Fibroblast of skin of left quadriceps (primary cell): ENCODE data around the gene ST8SIA6.
"Not testable (repeated sequence)": the region's sequence is repeated elsewhere in the genome, so short reads cannot be mapped to it uniquely, and the experiment has no call there.

Experiments used
- DNase-seq, 2 experiments: peaks; one replicate each; pipeline ENCODE4 v3.0.0-alpha.2; 2013; ENCODE audit warnings: low read depth in 2 of 2

Gene ST8SIA6

DNA sequence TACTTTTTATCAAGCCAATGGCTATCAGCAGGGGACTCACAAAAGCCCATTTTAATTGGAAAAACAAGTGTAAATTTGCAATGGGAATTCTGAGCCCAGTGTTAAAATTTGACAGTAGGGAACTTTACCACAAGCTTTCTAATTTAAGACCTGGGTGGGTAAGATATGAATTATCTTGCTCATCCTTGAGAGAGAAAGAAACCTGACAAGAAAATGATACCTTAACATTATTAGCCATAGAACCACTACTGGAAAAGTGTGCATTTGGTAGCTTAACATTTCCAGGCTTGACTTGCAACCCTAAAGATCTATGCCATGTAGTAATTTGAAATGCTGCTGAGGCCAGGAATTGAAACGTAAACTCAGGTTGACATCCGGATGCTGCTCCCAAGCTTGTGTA, 2.7 kb upstream of the ST8SIA6 start:
- no peak for DNase-seq

- DNase-seq: no peak
Measured at GRCh38 chr10:17456032-17456548, 1.7 kb upstream of the ST8SIA6 start.

GRCh38 chr10:17455015-17455520, 673 bp upstream of the ST8SIA6 start:
- no peak for DNase-seq

DNA sequence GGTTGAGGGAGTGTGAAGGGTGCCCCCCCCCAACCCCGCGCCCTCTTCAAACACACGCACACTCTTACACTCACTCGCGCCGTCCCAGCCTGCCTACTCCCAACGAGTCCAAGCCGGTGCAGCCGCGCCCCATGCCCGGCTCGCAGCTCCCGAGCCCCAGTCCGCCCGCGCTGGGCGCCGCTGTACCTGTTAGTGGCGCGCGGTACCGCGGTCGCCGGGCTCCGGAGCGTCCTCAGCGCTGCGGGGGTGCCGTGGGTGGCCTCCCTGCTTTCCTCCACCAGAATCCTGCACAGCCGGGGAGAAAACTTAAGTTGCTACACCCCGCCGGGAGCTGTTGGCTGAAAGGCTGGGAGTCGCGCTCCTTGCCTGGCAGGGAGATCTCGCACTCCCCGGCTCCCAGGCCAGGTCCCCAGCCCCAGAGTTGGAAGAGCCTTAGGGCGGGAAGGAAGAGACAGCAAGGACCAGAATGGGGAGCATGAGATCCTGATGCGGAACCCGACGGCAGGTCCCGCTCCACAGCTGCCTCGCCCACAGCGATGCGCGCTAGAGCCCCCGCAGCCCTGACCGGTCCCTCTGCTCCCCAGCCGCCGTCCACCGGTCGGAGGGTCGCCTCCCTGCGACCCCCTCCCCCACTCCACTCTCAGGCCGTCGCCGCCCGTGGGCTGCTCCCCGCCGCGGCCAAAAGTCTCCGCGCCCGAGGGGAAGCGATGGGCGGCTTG, 863 bp downstream of the ST8SIA6 start:
- no peak for DNase-seq

DNA sequence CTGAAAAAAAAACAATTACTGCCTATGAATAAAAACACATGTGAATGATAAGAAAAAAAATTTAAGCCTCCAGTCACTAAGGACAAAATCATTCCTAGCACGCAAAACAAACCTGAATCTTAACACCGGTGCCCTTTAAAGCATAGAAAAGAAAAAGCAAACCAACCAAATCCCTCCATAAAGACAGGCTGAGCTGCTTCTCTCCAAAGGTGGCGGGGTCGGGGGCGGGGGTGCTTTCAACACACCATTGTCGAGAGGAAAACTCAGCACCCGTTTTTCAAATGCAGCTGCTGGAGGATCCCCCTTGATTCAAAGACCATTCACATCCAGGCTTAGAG, 1.4 kb downstream of the ST8SIA6 start:
- no peak for DNase-seq

DNA sequence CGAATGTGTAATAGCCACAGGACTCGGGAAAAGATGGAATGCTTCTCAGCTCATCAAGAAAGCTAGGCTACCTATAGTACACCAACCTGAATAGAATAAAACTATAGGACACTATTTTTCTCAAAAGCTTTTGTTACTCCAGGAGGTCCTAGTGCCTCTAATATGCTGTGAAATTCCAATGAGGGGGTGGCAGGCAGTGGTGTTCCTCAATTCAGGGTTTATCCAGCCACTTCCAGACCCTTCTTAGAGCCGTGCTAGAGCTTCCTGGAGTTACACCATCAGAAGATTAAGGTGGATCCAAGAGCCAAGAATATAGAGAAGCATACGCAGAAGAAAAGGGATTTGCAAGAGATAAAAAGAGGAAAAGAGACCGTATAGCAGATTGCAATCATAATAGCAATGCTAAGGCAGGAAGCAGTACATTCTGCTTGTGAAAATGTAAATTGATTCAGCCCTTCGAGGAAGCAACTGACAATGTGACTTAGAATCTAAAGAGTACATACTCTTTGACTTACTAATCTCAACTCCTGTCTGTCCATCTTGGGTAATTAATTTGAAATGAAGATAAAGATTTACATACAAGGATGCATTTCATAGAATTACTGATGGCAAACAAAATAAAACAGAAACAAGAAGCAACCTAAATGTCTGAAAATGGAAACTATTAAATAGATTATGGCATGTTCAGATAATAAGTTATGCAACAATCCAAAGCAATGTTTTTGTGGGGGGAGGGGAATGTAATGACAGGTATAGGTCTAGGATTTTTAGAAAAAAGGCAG, 2.1 kb downstream of the ST8SIA6 start:
- no peak for DNase-seq

- no peak for DNase-seq
Measured at GRCh38 chr10:17450024-17450423, 4.4 kb downstream of the ST8SIA6 start.

- DNase-seq: no peak
Measured at GRCh38 chr10:17445400-17445998, 8.9 kb downstream of the ST8SIA6 start.

DNA sequence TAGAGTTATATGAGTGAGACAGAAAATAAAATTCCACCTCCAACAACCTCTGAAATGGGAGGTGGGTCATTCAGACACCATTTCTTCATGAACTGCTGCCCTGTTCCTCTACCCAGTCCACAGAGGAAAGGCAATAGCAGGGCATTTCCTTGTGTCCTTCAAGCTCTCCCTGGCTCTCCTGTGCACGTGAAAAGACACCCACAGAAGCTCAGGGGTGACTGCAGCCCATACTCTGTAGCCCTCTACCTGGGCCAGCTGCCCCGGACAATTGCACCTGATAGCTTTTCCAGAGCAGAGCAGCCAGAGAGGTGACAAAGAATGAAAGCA, 10.0 kb downstream of the ST8SIA6 start:
- DNase-seq: no peak

DNA sequence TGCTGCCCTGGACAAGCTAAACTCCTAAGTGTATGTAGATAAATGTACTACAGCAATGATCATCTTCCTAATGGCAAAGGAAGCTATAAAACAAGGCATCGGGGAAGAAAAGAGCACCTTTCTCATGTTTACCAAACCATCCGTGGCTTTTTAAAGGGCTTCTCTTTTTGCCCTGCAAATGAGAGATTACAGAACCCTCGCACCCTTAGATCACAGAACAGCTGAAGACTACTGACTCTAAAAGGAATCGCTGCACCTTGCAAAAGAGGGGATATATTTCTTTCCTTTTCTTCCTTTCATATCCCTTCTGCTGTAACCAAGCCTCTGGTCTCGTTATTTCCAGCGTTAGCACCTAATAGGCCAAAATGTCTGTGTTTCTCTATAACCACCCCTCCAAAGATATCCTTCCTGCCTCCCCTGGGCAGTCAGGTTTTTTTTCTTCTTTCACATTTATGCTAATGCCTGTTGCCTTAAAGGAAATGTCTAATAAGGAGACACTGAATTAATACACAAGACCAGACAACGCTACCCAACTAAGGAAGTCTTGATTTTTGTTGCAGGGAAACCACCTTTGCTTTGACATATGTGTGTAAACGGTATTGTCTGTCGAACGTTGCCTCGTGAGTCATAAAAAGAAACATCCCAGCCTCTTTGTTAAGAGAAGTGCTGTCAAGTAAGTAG, 10.5 kb downstream of the ST8SIA6 start:
- no peak for DNase-seq

DNA sequence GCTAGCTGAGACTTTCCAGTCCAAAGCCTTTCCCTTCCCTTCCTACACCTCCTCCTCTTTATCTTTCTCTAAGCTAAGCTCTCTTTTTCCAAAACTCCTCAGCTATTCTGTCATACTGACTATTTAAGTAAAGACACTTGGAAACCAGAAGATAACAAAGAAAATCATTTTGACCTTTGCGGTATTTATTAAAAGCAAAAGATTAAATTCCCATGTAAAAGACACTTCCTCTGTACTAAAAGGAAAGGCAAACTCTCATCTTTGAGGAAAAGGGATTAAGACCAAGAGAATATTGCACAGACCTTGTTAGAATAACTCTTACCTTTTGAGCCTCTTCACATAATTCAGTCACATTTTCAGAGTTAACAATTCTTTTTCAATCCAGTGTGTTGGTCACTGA, 15.8 kb downstream of the ST8SIA6 start:
- no peak for DNase-seq

DNA sequence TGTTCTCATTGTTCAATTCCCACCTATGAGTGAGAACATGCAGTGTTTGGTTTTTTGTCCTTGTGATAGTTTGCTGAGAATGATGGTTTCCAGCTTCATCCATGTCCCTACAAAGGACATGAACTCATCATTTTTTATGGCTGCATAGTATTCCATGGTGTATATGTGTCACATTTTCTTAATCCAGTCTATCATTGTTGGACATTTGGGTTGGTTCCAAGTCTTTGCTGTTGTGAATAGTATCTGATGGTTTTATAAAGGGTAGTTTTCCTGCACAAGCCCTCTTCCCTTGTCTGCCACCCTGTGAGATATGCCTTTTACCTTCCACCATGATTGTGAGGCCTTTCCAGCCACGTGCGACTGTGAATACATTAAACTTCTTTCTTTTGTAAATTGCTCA, 17.8 kb downstream of the ST8SIA6 start:
- DNase-seq: not testable (repeated sequence)

GRCh38 chr10:17435953-17436352, 18.4 kb downstream of the ST8SIA6 start:
- no peak for DNase-seq

- no peak for DNase-seq
Measured at GRCh38 chr10:17435187-17435586, 19.2 kb downstream of the ST8SIA6 start.

- no peak for DNase-seq
Measured at GRCh38 chr10:17432723-17433122, 21.7 kb downstream of the ST8SIA6 start.

DNA sequence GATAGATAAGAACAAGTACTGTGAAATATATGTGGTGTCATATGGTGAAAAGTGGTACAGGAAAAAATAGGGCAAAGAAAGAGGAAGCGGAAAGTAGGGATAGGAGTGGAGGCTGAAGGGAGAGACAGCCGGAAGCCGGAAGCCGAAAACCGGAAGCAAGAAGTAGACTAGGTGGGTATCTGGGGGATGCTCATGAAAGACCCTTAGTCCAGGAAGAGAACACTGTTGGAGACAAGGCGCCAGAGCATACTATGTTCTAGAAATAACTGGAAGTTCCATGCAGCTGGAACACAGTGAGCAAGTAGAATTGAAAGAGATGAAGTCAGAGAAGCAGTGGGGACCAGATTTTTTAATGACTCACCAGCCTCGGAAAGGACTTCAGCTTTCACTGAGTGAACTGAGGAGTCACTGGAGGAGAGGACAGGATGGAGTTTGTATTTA, 22.5 kb downstream of the ST8SIA6 start:
- DNase-seq: no peak

DNA sequence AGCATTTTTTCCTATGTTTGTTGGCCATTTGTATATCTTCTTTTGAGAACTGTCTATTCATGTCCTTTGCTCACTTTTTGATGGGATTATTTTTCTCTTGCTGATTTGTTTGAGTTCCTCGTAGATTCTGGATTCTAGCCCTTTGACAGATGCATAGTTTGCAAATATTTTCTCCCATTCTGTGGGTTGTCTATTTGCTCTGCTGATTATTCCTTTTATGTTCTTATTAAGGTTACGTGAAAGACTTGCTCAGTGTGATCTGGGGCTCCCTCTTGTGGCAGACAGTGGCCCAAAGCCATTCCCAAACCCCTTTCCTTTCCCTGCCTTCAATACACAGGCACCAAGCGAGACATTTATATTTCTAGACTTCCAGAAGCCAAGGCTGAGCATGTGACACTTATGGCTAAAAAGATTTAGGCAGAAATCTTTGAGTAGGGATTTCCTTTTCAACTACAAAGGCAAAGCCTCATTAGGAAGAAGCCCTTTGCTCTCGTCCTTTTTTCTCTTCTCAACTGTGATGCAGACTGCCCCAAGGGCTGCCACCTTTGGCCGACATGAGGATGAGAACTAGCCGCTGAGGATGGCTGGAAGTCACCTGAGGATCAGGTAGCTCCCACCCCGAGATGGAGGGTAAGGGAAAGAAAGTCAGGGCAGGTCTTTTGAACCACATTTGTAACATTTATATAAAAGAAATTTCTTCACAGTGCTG, 23.6 kb downstream of the ST8SIA6 start:
- peak; percentile 49 to 52 for DNase-seq

DNA sequence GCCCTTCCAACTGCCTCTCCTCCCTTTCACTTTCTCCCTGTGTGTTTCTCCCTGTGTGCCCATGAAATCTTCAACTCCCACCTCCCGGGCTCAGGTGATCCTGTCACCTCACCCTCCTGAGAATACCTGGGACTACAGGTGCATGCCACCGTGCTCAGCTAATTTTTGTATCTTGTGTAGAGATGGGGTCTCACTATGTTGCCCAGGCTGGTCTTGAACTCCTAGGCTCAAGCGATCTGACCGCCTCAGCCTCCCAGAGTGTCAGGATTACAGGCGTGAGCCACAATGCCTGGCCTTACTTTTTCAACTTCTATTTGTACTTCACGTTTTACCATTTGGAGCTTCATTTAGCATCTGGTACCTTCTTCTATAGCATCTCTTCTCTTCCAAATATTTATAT, 24.9 kb downstream of the ST8SIA6 start:
- no peak for DNase-seq

- no peak for DNase-seq
Measured at GRCh38 chr10:17428351-17429097, 25.9 kb downstream of the ST8SIA6 start.

DNA sequence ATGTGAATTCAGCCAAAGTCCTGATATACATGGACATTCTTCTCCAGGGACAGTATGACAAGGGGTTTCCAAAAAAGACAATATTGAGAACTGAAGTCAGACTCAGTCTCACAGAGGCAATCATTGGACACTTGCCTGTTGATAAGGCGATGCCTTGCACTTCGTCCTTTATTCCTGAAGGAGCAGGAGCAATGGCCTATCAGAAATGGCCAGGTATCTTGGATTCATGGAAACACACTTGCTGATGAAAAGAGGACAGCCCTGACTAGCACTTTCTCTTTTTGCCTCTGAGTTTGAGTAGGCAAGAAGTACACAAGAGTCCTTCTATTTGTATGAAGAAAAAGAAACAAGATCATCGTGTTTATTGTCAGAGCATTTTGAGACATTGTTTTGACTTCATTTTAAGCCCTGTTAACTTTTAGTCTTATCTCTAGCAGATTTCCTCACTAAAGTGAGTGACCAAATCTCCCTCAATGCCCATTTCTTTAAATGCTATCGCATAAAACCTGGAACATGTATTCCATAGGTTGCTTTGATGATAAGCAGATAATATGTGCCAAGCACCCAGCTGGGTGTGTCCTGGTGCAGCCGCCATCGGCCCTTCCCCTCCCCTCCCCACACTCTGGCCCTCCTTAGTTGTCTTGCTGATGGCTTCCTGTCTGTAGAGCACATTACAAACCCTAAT, 26.6 kb downstream of the ST8SIA6 start:
- DNase-seq: no peak
